Kidney capillary endothelial cell (primary cell): Measurements from ENCODE around the gene CFAP100.

Experiments used
- DNase-seq: peaks from one replicate; pipeline ENCODE4 v3.0.0-alpha.2; 2018; ENCODE audit warnings: low spot score

Gene CFAP100

DNA sequence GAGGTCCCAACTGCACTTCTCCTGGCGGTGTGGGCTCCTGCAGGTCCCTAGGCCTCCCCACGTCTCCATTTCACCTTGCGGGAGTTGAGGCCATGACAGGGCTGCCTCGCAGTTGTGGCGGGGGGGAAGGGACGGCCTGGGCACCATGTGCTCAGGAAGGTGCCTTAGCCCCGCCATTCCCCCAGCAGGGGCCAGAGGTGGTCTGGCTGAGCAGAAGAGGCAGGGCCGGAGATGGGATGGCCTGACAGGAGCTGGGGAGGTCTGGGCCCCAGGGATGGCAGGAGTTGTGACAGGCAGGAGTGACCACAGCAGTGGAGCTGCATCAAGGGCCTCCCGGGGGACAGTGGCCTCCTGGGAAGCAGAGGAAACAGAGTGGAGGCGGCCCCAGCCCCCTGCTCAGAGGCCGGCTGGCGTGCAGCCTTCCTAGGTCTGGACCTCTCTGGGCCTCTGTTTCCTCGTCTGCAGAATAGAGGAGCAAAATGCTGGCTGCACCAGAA is 18.8 kb upstream of the CFAP100 start:
- no peak for DNase-seq

DNA sequence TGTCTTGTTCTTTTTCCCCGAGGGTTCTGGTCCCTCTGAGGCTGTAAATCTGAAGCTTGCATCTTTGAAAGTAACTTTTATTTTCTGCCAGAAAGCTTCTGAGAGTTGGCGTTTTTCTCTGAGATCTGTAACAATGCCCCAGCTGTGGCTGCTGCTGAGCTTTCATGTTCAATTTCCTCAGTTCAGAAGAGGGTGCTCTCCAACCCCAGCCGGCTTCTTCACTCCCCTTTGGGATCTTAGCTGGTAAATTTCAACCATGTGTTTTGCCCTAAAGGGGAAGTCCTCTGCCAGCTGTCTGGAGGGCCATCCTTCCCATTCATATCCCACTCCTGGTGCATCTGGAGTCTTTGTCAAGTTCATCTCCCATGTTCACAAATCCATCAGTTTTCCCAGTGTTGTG is 18.3 kb upstream of the CFAP100 start:
- DNase-seq, result no peak

DNA sequence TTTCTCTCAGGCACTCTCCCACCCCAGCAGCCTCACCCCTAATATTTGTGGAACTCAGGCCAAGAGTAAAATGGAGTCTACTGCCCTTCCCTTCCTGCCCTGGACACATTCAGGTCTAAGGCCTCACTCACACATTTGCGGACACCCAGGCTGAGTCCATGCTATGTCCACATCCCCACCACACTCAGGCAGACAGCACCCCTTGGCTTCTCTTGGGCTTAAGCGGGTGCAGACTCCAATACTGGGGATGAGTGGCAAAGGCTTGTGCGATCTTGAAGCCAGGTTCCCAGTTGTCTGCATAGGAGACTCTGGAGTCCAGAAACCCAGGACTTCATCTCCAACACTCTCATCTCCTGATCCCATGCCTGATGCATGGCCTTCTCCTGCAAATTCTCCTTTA is 17.5 kb upstream of the CFAP100 start:
- DNase-seq, result no peak

DNA sequence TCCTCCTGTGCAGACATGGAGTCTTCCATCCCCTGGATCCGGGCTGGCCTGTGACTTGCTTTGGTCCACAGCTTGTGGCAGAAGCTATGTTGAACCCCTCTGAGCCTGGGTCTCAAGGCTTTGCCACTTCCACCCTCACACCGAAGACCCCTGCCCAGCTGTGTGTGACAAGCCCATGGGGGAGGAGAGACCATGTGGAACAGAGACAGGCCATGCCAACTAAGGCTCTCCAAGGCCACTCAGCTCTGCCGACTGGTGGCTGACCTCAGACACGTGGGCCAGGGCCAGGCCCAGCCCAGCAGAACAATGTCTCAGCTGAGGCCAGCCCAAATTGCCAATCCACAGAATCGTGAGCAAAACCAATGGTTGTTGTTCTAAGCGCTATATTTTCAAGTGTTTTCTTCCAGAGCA is 16.4 kb upstream of the CFAP100 start:
- no peak for DNase-seq

DNA sequence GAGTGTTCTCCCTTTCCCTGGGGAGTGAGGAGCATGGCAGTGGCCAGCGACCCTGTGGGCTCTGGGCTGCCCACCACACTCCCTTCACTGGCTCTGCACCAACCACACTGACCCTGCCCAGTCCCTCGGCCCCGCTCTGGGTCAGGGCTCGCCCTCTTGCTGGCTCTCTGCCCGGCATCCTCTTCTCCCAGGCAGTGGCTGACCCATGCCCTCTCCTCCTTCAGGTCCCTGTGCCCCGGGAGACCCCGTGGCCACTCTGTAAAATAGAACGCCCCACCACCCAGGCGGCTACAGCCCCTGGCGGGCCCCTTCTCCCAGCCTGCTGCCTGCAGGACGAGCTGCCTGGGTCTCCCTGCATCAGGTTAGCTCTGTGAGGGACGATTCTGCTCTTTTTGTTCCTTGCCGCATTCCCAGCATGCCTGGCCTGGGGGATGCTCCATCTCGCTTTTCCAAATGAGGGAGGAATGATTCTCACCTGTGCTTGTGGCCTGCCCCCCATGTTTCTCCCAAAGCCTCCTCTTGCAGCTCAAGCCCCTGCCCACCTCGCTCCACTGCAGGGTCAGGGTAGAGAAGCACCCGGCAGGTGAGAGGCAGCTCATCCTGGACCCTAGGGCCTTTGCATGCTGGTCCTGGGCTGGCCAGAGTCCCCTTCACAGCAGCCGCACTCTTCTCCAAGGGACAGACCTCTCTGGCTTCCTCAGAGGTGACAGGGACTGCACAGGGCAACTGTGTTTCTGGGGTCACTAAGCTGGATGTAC is 14.5 kb upstream of the CFAP100 start:
- DNase-seq, result no peak

DNA sequence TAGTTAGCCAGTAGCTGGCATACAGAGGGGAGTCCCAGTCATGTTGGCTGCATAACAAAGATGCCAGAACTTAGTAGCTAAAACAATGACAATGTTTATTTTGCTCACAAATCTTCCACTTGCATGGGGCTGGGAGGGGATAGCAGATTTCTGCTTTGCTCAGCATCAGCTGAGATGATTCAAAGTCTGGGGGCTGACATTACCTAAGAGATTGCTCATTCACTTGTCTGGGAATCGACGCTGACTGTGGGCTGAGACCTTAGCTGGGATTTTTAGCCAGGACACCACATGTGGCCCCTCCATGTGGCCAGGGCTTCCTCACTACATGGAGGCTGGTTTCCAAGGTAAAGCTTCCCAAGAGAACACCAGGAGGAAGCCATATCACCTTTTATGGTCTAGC is 12.7 kb upstream of the CFAP100 start:
- no peak for DNase-seq

DNA sequence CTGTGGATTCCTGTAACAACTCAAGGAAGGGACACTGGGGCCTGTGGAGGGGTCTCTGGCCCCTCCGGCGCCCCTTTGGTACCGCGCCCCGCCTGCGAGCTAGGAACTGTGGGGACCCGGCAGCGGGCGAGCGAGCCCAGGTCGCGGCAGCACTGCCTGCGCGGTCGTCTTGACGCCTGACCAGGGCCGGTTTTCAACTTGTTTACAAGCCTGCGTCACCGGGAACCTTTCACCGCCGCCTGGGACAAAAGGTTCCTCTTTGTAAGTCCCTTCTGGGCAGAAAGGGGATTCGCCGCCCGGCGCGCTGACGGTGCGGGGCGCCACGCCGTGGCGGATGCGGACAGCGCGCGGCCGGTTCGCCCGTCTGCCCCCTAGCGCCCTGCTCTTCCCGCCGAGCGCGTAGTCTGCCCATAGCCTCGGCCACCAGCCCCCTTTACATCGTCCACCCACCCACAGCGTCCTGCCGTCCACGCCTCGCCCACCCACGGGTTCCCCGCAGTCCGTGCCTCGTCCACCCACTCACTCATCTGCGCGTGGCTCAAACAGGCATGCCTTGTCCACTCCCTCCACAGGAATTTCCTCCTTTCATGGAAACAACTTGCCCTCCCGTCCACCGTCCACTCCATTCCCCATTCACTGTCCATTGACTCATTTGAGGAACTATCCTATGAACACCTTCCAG is 5.5 kb upstream of the CFAP100 start:
- peak; percentile 74 for DNase-seq

DNA sequence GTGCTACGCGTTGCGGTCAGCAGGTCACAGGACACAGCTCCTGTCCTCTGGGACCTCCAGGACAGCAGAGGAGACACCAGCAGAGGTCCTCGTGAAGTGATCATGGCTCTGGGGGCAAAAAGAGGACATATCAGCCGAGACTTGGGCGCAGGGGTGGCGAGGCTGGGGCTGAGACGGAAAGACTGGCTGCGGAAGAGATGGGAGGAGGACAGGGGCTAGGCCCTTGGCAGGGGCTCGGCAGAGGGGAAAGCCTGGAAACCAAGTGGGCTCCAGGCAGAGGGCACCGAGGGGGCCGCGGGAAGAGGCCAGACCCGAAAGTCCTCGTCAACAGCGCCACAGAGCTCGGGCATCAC is 4.9 kb upstream of the CFAP100 start:
- DNase-seq, result no peak

DNA sequence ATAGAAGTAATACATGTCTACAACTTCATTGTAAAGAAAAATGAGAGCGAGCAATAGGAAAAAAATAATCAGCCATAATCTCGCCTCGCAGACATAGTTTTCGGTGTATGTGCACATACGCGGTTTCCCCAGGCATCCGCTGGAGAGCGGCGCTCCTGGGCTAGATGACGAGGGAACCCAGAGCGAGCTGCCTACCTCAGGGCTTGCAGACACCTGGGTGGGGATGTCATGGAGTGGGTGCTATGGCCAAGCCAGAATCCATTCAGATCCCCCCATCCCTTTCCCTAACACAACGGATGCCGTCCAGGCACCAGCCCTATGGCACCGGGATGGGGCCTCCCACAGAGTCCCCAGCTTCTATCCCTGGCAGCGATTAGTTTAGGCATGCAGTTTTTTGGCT is 4.5 kb upstream of the CFAP100 start:
- no peak for DNase-seq

DNA sequence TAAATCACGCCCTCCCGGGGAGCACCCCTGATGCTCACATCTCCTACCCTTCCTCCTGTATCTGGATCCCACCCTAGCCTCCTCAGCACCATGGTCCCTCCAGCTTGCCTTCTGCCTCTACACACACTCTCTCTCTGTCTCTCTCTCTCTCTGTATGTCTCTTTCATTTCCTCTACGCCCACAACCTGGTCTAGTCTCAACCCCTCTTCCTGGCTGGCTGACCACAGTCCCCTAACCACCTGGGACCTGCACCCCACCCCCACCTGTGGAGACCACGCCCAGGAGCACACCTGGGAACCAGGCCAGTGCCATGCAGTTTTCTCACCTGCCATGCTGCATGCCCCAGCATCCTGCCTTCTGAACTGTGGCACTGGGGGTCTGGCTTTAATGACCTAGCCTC is 4.0 kb upstream of the CFAP100 start:
- no peak for DNase-seq

DNA sequence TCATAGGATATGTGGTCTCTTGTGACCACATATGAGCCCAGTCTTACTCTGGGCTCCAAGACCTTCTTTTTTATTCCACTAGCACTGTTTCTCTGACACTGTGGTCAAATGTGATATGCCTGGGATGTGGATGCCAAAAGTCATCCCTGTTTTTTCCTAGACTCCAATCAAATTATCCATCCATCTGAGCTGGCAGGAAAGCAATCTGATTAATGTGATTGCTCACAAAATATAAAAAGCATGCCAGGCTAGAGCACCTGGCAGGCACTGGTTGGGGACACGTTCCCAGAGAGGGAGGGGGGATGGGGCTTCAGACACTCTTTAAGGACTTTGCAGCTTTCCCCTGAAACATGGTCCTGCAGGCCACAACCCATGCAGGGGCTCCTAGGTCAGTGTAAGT is 3.1 kb upstream of the CFAP100 start:
- no peak for DNase-seq

DNA sequence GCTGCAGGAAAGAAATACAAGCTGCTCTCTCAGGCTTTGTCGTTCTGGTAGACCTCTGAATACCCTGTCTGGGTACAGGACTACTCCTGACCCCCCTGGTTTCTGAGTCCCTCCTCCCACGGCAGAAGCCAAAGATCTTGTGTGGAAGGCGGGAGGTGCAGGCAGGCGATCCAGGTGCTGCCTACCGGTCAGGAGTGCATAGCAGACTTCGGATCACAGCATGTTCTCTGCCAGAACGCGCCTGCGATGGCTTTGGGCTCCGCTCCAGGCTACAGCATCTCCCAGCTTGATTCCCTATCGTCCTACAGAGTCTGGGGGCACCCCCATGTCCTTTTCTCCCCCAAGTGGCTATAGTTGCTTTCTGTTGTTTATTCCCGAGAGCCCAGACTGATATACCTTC is 2.5 kb upstream of the CFAP100 start:
- no peak for DNase-seq

DNA sequence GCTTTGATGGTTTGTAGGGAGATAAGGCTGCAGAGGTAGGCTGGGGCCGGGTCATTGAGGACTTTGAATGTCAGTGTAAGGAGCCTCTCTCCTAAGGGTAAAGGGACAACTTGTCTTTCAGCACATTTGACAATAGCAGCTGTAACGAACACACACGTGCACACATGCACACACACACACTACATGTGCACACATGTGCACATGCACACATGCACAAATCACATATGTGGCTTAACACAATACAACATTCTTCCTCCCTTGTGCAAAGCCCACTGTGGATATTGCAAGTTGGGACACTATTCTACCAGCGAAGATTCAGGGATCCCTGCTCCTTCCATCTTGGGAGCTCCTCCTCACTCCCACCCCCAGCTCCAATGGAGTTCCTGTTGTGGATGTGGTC is 1.1 kb upstream of the CFAP100 start:
- no peak for DNase-seq

DNA sequence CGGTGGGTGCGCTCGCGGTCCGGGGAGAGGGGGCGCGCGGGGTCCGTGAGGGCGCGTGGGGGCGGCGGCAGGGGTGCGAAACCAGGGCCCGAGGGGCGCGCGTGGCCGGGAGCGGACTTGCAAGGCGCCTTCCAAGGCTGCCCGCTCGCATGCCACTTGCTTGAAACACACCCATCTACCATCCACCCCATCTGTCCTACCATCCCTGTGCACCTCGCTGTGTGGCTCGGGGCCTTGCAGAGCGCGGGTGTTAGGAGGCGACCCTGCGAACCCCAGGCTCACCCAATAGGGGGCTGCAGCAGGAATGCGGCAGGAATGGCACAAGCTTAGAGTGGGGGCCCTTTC is 240 bp downstream of the CFAP100 start:
- no peak for DNase-seq

DNA sequence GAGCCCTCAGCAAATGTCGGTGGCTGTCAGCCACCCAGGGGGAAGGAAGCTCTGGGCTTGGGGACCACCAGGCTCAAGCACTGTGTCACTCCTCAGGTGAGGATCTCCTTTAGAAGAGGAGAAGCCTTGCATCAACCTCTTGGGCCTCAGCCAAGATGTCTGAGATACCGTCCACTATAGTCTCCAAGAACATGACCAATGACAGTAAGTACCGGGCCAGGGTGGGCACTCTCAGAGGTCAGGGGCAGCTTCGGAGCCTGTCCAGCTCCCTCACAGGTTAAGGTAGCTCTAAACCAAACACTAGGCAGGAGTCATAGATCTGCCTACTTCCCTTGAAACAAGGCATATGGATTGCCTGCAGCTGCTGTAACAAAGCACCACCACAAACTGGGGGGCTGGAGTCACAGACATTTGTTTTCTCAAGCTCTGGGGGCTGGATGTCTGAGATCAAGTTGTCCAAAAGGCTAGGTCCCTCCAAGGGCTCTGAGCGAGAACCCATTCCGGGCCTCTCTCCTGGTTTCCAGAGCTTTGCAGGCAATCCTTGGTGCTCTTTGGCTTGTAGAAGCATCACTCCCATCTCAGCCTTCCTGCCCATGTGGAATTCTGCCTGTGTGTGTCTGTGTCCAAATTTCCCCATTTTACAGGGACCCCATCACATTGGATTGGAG is 1.3 kb downstream of the CFAP100 start:
- DNase-seq, result no peak

DNA sequence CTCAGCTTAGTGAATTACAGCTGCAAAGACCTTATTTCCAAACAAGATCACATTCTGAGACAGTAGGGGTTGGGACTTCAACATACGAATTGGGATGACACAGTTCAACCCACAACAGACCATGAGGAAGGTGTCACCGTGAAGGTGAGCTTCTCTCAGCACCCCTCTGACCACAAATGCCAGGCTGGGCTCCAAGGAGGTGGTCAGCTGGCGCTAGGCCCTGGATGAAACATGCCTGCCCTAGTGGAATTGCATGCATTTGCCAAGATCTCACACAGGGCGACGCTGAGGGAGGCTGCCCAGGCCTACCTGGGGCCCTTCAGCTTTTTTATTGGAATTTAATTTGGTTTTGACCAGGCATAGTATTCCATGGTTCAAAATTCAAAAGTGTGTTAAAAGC is 1.8 kb downstream of the CFAP100 start:
- no peak for DNase-seq

DNA sequence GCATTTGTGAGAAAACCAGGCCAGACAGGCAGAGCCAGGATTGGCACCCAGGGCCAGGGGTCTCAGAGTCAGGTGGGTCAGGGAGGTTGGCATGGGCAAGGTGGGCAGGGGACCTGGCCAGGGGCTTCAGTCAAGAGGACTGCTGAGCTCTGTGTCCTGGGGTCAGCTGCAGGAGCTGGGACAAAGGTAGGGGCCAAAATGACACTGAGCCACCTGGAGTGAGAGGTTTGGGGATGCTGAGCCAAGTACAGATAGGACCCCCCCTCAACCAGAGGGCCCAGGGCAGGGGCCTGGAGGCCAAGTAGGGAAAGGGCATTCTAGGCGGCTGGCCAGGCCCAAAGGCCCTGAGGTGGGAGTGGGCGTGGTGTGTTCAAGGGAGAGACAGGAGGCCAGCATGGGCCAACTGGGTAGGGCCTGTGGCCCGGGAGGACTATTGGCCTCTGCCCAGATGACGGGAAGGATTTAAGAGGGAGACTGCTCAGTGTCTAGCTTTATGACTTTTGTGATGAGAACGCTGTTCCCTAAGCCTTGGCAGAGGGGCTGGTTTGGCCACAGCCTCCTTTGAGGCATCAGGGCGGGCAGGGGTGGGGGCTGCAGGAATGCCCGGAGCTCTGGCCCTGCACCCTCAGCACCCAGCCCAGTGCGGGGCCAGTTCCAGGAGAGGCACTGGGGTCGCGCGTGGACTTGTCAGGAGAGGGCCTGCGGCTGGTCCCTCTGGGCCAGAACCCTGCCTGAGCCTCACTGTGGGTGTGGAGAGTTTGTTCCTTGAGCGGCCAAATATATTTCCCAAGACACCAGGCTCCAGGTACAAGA is 3.1 kb downstream of the CFAP100 start:
- no peak for DNase-seq

DNA sequence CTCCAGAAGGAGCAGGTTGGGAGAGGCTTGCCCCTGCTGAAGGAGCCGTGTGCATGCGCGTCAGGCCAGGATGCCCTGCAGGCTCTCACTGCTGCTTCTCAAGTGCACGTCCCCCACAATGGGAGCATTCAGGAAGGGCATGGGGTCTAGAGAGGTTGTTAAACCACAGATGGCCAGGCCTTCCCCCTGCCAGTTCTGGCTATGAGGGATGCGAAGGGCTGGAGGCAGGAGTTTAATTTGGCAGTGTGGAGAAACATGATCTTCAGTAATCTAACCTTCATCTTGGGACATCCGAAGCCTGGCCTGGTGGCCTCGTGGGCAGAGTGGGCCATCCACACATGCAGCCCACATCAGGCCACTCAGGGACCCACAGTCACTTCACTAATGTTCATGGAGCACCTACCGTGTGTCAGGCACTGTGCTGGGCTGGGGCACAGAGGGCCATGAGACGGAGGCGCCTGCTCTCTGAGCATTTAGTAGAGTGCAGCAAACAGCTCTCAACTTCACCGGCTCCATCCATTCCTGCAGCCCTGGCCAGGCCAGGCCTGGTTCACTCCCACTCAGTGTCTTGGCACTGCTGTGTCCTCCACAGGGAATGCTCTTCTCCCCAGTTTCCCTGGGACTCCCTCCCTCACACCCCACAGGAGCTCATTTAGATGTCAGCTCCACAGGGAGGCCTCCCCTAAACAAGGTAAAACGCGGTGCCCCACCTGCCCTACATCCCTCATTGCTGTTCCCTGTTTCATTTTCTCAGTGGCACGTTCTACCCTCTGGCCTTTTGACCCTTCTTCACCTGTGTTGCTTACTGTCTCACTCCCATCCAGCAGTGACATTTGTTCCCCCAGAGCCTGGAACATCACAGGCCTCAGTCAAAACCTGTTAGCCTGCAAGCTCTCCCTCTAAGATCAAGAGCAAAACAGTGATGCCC is 4.0 kb downstream of the CFAP100 start:
- DNase-seq, result no peak

DNA sequence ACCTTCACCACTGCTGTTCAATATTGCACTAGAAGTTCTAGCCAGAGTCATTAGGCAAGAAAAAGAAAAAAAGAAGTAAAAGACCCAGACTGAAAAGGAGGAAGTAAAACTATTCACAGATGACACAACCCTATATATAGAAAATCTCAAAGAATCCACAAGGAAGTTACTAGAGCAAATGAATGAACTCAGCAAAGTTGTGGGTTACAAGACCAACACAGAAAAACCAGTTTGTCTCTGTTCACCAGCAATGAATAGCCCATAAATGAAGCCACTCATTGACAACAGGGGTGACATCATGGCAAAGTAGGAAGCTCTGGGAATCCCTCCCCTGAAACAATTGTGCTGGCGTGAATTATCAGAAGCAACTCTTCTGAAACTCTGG is 4.6 kb downstream of the CFAP100 start:
- DNase-seq, result no peak

DNA sequence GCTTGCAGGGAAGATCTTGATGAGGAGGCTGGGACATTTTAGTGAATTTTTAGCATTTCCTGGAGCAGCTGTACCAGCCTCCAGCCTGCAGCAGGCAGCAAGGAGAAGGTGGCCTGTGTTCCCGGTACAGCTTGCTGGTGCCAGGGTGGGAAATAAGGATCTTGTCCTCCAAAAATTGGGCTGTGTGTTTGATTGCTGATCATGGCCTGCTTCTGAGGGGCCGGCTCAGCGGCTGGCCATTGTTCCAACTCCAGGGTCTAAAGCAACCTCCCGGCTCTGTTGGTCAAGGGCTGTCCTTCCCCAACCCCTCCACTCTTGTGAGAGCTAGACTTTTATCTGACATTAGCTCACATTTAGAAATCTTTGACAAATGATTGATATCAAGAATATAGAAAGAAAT is 5.0 kb downstream of the CFAP100 start:
- no peak for DNase-seq

DNA sequence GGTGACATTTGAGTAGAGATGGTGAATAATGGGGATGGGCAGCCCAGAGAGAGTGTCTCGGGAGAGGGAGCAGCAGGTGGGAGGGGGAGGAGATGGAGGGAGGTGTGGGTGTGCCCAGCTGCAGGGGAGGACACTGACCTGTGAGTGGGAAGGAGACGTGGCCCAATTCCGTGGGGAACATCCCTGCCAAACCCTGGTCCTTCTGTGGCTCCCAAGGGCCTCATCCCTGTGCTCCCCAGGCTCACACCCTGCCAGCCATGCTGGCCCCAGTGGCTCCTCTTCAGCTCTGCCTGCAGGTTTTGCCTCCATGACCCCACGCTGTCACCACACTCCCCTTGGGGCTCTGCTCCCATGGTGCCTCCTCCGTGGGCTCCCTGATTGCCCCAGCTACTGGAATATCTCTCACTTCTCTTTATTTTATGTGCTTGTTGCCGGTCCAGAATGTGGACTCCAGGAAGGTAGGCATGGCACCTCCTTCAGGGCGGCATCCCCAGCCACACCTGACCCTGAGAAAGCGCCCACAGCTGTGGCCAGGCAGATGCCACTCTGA is 7.0 kb downstream of the CFAP100 start:
- no peak for DNase-seq
